Fibroblast of peridontal ligament (primary cell): ENCODE measurements around the gene SERTAD1.

ENCODE experiments used
- DNase-seq: peaks from one replicate; pipeline ENCODE4 v3.0.0-alpha.2; 2010; ENCODE audit errors: extremely low read depth

The SERTAD1 gene

DNA sequence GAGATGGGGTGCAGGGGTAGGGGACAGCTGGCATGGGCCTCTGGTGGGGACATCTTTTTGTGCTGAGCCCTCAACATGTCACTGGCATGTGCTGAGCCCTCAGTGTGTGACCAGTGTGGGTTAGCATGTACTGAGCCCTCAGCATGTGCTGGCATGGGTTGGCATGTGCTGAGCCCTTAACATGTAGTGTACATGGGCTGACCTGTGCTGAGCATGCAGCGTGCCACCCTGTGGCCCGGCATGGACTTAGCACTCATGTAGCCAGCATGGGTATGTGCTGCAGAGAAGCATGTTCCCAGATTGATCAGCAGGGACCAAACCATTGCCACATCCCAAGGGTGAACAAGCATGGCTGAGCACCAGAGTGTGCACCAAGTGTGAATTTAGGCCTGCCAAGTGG is 47.3 kb downstream of the SERTAD1 start:
- no peak for DNase-seq

DNA sequence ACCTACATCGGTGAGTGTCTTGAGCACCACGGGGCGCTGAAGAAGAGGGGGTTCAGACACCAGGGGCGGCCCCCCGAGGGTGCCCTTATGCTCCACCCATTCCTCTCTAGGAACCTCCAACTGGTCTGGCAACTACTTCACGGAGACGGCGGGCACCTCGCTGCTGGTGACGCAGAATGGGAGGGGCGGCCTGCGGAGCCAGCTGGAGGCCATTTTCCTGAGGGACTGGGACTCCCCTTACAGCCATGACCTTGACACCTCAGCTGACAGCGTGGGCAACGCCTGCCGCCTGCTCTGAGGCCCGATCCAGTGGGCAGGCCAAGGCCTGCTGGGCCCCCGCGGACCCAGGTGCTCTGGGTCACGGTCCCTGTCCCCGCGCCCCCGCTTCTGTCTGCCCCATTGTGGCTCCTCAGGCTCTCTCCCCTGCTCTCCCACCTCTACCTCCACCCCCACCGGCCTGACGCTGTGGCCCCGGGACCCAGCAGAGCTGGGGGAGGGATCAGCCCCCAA is 47.9 kb downstream of the SERTAD1 start:
- no peak for DNase-seq

DNA sequence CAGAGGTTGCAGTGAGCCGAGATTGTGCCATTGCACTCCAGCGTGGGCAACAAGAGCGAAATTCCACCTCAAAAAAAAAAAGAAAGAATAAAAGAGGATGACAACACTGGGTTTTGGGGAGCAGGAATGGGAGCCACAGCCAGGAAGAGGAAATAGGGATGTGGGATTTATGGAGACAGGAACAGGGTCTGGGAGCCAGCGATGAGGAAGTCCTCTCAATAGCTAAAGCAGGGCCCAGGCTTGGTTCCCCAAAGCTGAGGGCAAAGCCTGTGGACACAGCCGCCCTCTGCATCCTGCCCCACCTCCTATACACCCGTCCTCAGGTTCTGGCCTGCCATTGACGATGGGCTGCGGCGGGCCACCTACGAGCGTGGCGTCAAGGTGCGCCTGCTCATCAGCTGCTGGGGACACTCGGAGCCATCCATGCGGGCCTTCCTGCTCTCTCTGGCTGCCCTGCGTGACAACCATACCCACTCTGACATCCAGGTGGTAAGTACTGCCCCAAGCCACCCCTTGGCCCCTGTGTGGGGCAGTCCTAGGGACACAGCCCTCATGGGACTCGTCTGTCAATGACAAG is 49.4 kb downstream of the SERTAD1 start:
- DNase-seq = no peak

DNA sequence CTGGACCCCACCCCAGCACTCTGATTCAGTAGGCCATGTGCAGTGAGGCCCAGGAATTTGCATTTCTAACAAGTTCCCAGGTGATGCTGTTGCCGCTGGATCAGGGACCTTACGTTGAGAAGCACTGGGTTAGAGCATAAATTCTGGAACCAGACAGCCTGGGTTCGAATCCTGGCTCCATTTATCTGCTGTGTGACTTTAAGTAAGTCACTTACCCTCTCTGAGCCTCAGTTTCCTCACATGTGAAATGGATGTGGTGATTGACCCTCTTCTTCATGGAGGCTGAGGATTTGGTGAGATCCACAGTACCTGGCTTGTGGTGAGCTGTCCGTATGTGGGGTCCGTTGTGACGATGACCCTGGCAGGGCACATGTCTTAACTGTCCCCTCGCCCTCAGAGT is 51.7 kb downstream of the SERTAD1 start:
- no peak for DNase-seq

DNA sequence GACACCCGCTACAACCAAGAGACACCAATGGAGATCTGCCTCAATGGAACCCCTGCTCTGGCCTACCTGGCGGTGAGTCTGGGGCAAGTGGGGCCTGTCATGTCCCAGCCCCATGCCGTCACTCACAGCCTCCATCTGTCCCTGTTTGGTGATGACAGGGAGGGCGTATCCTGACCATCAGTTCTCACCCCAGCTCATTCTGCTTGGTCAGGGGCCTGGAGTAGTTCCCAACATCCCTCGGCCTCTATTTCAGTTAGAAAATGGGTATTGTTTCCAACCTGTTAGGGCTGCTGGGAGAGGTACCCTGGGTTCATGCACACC is 54.0 kb downstream of the SERTAD1 start:
- DNase-seq = no peak
